ENCODE measurements around the gene MGAT4D. TPM values are rescaled to one million over a fixed set of nuclear protein-coding genes. Genes with fewer than 3 reads are reported as not detected.

MGAT4D gene
- total RNA-seq, 4 donors from 2014 or later, result not detected

DNA sequence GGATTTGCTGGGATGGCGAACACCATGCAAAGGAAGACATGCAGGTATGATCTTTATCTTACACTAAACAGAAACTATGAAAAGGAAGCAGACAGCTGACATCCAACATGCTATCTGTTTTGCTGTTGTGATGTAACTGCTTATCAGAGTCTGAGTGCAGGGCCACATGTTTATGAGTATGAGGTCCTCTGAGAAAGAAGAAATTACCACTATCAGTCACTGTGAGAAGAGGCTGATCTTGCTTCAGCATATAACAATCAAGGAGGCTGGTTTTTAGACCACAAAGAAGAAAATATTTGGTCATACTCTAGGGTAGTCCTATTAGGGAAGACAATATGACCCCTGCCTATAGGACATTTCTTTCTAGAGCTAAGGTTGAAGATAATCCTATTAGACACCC lies 89.1 kb downstream of the MGAT4D start:
- H3K4me3 ChIP-seq, result no peak overlapping the region
- no peaks in the 10 kb centered on the region for H3K27me3 ChIP-seq
- no peak for TF ChIP-seq POLR2A (IDR thresholded peaks at IDR 0.05)
- TF ChIP-seq, protein P1, sequence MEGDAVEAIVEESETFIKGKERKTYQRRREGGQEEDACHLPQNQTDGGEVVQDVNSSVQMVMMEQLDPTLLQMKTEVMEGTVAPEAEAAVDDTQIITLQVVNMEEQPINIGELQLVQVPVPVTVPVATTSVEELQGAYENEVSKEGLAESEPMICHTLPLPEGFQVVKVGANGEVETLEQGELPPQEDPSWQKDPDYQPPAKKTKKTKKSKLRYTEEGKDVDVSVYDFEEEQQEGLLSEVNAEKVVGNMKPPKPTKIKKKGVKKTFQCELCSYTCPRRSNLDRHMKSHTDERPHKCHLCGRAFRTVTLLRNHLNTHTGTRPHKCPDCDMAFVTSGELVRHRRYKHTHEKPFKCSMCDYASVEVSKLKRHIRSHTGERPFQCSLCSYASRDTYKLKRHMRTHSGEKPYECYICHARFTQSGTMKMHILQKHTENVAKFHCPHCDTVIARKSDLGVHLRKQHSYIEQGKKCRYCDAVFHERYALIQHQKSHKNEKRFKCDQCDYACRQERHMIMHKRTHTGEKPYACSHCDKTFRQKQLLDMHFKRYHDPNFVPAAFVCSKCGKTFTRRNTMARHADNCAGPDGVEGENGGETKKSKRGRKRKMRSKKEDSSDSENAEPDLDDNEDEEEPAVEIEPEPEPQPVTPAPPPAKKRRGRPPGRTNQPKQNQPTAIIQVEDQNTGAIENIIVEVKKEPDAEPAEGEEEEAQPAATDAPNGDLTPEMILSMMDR (IDR thresholded peaks at IDR 0.05 in 4 of 5, conservative IDR thresholded peaks at IDR 0.05 in 1 of 5), result no peak
- in situ Hi-C loops (cut with MboI; ENCODE audit: low sequenced_read_pairs in 4 of 4), result no loop called here
- ATAC-seq, result no peak
- no peaks in the 10 kb centered on the region for H3K36me3 ChIP-seq
- no peaks in the 10 kb centered on the region for H3K9me3 ChIP-seq
- DNase-seq, result no peak
- intact Hi-C loops (cut with DNase I; ENCODE audit: low total_unique reads), result no loop called here
- H3K27ac ChIP-seq, result no peak overlapping the region
- H3K4me1 ChIP-seq, result no peaks in the 10 kb centered on the region

DNA sequence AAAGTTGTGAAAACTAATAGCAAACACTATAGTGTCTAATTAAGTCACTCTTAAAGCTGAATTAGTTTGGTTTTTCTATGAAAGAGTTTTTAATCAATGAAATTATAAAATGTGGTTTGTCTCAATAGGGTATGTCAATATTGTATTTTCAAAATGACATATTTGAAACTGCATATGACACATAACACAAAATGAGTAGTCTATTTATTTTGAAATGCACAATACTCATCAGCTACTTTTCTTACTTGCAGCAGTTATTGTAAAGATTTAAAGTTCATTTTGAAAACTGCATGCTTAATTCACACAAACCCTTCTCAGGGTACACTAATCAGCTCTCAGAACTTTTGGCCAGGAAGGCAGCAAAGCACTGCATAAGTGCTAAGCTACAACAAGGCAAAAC lies 91.8 kb downstream of the MGAT4D start:
- Histone ChIP-seq H3K4me3 (no peak overlapping the region), H3K27ac (no peak overlapping the region), H3K9me3 (no peaks in the 10 kb centered on the region), H3K36me3 (no peaks in the 10 kb centered on the region), H3K4me1 (no peaks in the 10 kb centered on the region), H3K27me3 (no peaks in the 10 kb centered on the region)
- in situ Hi-C loops (cut with MboI; ENCODE audit: low sequenced_read_pairs in 4 of 4), result no loop called here
- TF ChIP-seq, protein P1 (IDR thresholded peaks at IDR 0.05 in 4 of 5, conservative IDR thresholded peaks at IDR 0.05 in 1 of 5), result no peak
- no peak for TF ChIP-seq POLR2A (IDR thresholded peaks at IDR 0.05)
- ATAC-seq (no peak), DNase-seq (no peak)
- intact Hi-C loops (cut with DNase I; ENCODE audit: low total_unique reads), result no loop called here

DNA sequence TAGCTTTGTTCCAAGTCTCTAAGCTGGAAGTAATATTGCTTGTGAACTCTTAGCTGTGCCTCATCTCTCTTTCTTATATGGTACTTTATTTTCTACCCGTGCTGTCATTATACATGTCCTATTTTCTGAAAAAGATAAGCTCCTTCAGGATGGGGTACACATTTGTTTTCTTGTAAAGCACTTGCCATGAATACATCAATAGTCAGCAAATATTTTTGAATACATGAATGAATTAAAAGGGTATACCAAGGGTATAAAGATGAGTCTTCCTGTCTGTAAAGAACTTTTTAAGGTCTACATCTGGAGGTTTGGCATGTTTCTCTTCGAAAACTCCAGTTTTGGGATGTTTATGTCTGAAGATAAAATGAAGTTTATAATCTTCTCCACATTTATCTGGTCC lies 98.0 kb downstream of the MGAT4D start:
- intact Hi-C loops (cut with DNase I; ENCODE audit: low total_unique reads) (no loop called here), in situ Hi-C loops (cut with MboI; ENCODE audit: low sequenced_read_pairs in 4 of 4) (no loop called here)
- Histone ChIP-seq H3K27ac (no peak overlapping the region), H3K4me3 (no peak overlapping the region), H3K27me3 (no peaks in the 10 kb centered on the region), H3K4me1 (no peaks in the 10 kb centered on the region), H3K9me3 (no peaks in the 10 kb centered on the region), H3K36me3 (no peaks in the 10 kb centered on the region)
- ATAC-seq (no peak), DNase-seq (no peak)
- TF ChIP-seq, protein P1 (IDR thresholded peaks at IDR 0.05 in 4 of 5, conservative IDR thresholded peaks at IDR 0.05 in 1 of 5), result no peak
- TF ChIP-seq POLR2A (IDR thresholded peaks at IDR 0.05), result no peak

DNA sequence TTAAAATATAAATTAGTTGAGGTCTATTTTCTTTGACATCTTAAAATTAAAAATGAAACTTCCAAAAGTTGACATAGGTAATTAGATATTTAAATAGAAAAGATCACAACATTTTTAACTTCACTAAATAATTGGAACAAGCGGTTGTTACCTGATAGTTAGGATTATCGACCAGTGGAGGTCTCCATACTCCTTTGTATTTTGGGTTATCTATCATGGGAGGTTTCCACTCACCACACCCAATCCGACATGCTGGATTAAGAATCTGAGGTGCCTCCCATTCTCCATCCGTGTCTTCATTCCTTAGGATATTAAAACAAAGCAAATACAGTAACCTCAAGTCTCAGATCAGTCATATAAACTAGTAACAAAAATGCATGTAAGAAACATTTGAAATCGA lies 102.4 kb downstream of the MGAT4D start:
- no peak for ATAC-seq
- Histone ChIP-seq H3K9me3 (no peaks in the 10 kb centered on the region), H3K36me3 (no peaks in the 10 kb centered on the region), H3K27me3 (no peaks in the 10 kb centered on the region), H3K4me1 (no peaks in the 10 kb centered on the region), H3K4me3 (no peak overlapping the region), H3K27ac (no peak overlapping the region)
- intact Hi-C loops (cut with DNase I; ENCODE audit: low total_unique reads) (no loop called here), in situ Hi-C loops (cut with MboI; ENCODE audit: low sequenced_read_pairs in 4 of 4) (no loop called here)
- TF ChIP-seq, protein P1 (IDR thresholded peaks at IDR 0.05 in 4 of 5, conservative IDR thresholded peaks at IDR 0.05 in 1 of 5), result no peak
- no peak for TF ChIP-seq POLR2A (IDR thresholded peaks at IDR 0.05)
- no peak for DNase-seq

Other genes with a start within 250 kb of the MGAT4D start
- gene SCOC, start 124.6 kb downstream of the MGAT4D start, total RNA-seq, result 10 to 100 TPM; 21.5 to 36.6 (median 30.6) TPM
- gene CLGN, start 70.6 kb downstream of the MGAT4D start, total RNA-seq, result under 1 TPM in 3 of 4 donors, not detected in 1; 0.10 to 0.29 (median 0.20) TPM
- 10 to 100 TPM in 3 of 4 donors, 1 to 10 TPM in 1; 3.2 to 13.7 (median 10.9) TPM for gene ELMOD2, start 25.9 kb upstream of the MGAT4D start, total RNA-seq
- not detected for gene UCP1, start 70.7 kb upstream of the MGAT4D start, total RNA-seq

Data from gastrocnemius medialis (tissue), 4 donors.